EL (cell line): ENCODE results near the gene ARID5A.

Source experiments
- DNase-seq: peaks from one replicate; pipeline ENCODE4 v3.0.0-alpha.2; 2016

The ARID5A gene

DNA sequence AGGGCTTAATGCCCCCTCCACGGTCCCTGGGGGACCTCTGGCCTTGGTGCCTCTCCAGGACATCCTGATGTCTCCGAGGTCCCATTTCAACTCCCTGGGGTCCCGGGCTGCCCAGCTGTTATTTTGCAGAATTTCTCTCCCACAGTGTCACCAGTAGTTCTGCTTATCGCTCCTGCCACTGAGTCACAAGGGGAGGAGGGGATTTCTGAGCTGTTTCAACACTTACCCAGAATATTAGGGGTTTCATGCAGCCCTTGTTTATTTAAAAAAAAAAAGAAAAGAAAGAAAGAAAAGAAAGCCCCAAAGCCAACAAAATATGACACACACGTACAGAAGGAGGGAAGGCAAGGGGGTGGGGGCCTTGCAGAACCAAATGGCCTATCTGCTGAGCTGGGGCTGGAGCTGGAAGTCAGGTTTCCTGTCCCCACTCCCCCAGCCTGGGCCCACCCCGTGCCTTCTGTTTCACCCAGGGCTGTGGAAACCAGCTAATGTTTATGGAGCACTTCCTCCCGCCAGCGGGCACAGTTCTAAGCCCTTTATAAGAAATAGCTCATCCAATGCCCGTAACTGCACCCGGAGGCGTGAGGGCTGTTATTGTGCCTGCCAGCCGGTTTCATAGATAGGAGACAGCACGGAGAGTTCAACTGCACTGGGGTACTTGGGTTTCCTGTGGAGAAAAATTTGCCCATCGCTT lies 8.4 kb upstream of the ARID5A start:
- peak; percentile 14 for DNase-seq

DNA sequence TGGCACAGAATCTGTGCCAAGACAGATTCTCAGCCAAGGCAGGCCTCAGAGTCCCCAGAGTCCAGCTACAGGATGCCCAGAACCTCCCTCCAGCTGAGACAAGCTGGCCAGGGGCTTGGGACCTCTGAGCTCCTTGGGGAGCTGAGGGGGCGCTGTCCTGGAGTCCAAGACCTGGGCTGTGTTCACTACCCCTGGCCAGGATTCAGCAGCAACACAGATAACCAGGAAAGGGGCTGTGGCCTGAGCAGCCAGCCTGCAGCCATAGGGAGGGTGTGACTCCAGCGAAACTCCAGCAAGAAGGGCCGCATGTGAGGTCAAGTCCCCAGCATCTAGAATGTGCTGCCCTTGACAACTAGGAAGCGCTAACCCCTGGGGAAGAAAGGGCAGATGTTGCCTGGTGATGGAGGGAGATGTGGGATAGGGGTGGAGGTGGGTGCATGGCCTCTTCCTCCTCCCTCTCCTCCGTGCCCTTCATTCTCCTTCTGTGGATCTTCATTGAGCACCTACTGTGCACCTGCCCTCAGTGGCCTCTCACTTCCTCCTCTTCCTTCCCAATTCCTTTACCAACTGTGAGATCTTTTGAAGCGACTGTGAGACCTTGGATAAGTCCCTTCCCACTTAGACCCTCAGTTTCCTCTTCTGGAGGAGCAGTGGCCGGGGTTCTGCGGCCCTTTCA lies 7.7 kb upstream of the ARID5A start:
- no peak for DNase-seq

DNA sequence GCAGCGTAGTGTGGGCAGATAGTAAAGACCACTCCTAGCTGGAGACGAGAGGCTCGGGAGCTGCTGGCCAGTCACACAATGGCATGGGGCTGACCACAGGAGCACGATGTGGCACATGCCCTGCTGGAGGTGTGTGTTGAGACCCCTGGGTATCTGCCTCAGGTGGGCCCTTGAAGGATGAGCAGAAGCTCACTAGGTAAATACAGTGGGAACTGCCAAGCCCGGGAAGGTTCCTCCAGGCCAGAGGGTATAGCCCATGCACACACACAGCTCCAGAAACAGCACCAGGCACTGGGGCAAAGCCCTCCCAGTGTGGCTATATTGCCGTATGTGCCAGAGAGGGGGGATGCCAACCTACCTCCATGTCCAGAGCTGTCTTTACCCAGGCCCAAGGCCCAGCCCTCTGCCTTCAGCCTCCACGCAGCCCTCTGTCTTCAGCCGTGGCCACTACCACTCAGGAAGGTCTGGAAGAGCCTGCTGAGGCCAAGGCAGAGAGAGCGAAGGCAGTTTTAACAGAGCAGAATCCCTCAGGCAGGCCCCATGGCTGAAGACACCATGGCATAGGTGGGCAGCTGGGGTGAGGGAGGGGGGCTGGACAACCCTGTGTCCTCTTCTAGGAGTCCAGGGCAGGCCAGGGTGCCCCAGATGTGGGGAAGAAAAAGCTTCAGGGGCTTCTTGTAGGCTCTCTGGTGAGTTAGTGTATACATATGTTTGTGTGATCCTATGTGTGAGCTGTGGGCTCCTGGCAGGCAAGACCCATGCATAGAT lies 7.0 kb upstream of the ARID5A start:
- DNase-seq, result no peak

DNA sequence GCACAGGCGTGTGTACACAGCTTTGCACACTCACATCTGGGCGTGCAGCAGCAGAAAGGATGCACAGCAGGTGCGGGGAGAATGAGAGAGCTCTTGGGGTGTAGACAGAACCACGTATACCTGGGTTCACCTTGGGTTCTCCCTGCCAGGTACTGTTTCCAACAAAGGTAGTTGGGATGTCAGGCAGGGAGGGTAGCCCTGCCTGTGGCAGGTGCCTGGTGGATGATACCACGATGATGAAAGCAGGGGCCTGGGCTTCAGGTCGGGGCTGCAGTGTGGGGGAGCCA lies 6.5 kb upstream of the ARID5A start:
- DNase-seq, result no peak

DNA sequence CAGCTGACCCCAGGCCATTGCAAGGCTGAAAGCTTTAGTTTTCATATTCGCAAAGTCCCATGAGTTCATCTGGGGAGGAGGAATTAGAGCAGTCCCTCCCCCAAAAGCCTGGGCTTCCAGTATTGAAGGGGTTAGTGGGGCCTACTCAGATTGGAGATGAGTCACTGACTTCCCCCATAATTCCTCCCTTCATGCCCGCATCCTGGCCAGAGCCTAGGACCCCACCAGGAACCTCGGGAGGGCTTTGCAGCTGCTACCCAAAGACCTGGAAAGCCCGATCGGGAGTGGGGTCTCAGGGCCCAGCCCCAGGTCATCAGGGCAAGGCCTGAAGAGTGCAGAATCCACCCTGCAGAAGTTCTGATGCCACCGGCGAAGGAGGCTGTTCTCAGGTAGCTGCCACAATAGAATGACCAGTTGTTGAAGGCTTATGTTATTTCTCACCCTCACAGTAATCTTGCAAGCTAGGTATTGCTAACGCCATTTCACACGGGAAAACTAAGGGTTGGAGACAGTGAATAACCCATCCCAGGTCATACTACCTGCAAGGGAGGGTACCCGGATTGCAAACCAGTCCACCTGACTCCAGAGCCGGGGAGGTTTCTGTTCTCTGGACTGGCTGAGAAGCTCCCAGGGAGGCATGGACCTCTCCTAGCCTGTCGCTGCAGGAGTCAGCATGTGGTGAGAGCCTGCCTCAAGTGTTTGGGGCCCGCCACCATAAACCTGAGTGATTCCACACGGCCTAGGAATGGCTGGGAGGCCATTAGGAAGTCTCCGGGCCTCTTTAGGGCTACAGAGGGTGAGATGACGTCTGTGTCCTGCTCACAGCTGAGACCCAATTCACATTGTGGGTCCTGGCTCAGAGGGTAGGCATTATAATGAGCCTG lies 5.8 kb upstream of the ARID5A start:
- DNase-seq, result peak; percentile 31

DNA sequence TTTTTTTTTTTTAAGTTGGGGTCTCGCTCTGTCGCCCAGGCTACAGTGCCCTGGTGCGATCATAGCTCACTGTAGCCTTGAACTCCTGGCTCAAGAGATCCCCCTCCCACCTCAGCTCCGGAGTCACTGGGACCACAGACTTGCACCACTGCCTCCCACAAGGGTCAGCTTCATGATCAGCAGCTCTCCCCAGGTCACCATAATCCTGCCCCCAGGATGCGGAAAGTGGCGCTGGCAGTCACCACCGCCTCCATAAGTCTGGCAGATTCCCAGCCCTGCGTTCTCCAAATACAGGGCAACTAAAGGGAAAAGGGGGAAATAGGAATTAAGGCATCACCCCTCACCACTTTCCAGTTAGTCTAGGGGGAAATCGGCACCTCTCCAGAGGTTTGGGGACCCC lies 5.2 kb upstream of the ARID5A start:
- DNase-seq, result no peak

DNA sequence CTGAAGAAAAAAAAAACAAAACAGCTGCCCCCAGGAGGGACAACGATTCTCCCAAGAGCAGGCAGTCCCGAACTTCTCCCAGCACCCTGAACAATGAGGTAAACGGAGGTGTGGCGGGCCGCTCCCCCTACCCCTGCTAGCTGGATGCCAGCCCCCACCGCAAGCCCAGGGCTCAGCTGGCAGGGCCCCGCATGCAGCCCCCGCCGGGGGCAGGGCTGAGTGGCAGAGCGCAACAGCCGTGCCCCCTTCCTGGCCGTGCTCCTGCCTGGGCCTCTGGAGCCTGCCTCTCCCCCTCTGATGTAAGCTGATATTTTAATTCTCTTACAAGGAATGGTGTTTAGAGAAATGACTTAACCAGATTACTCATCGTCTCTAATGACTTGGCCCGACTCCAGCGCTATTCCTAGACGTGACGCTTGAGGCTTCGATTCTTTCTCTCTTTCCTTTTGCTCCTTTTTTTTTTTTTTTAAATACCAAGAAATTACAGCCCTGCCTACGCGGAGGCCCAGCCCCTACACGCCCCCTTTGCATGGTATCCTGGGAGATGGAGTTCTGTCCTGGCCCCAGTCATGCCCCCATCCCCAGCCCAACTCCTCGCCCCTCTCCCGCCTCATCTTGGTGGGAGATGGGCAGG lies 4.6 kb upstream of the ARID5A start:
- DNase-seq, result peak; percentile 99

DNA sequence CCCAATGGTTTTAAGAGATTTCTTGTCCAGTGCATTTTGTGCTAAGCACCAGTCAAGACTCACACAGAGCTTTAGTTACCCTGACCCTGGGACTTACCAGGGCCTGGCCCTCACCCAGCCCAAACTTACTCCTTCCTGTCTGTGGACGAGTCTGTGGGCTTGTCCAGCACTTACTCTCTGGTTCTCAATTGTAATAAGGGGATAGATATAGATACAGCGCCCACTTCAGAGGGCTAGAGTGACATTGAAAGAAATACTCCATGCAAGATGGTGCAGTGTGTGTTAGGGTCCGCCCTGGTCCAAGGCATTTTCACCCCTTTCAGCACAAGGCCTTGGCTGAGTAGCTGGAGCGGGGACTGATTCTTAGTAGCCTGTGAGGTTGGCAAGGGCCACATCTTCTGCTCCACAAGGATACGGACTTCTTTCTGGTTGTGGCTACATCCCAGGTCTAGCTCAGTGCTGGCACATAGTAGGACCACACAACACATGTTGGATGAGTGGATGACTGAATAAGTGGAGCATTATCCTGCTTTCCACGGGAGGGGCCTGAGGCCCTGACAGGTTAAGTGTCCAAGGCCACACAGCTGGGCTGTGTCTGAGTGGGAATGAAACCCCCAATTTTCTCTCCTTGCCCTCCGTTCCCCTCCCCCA lies 3.8 kb upstream of the ARID5A start:
- no peak for DNase-seq

DNA sequence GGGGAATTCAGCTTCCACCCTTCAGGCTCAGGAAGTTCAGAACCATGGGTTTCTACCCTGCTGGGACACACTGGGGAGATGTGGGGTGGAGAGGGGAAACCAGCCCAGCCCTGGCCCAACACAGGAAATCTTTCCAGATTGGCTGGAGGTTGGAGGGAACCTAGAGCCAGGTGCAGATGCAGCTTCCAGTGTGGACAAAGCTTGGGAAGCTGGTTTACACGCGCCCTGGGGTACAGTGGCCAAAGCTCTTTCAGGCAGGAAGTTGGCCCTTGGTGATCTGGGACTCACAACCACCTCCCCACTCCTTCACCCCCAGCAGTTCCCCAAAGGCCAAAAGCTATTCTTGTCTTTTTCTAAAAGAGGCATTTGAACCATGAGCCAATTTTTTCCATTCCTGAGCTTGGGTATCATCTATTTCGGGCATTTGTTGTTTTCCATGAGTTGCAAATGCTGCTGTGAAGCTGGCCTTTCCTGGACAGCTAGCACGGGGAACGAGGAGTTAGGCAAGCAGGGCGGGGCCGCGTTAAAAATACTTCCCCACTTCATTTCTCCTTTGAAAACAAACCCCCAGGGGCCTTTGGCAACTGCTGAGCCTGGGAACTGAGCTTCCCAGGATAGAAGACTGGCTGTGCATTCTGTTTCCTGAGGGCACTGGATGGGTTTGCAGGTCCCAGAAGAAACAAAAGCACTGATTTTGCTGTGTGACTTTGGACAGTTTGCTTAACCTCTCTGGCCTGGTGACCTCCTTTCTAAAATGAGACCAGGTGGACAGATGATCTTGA lies 3.1 kb upstream of the ARID5A start:
- peak; percentile 61 for DNase-seq

DNA sequence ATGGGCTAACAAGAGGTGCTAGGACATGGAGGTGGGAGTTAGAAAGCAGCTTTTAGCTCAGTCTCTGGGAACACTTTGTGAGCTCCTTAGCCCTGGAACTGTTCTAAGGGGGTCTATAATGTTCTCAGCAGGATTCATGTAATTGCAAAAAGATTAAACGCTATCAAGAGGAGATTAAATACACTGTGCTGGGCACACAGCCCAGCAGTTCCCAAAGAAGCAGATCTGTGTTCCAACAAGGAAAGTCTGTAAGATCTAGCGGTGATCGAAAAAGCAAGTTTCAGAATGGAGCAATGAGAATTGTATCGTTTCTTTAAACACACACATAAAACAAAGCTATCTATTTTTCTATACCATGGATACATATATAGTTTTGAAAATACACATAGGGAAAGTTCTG lies 2.4 kb upstream of the ARID5A start:
- DNase-seq, result no peak

DNA sequence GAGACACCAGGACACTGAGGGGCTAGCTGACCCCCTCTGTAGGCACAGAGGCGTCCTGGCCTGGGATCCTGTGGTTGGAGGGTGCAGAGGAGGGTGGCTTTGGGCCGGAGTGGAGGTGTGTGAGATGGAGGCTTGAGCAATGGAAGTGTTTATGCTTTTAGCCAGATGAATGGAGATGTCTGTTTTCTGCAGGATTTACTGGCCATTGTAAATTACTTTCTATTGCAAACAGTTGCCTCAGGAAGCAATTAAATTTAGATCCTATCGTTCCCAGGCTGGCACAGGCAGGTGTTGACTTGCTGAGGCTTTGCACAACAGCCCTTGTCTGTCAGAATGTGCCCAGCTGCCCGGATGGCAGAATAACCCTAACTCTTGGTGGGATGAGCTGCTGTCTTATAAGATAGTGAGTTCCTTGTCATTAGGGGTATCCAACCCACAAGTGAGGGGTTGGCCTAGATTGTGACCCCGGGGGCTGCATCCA lies 1.8 kb upstream of the ARID5A start:
- no peak for DNase-seq

DNA sequence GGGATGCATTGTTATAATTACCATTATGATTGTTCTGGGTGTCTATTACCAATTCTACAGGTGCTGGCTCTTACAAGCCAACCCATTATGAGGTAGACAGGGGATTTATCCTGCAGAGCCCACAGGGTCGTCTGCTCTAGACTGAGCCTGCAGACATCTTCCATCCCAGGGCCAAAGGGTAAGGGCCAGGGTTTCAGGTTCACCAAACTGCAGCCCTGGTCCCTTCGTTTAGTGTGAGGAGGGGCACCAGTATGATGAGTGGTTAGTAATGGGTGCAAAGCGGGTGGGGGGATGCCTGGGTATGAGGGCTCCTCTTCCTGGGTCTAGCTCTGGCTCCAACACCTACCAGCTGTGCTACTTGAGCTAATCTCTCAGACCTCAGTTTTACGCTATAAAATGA lies 1.2 kb upstream of the ARID5A start:
- DNase-seq, result no peak

DNA sequence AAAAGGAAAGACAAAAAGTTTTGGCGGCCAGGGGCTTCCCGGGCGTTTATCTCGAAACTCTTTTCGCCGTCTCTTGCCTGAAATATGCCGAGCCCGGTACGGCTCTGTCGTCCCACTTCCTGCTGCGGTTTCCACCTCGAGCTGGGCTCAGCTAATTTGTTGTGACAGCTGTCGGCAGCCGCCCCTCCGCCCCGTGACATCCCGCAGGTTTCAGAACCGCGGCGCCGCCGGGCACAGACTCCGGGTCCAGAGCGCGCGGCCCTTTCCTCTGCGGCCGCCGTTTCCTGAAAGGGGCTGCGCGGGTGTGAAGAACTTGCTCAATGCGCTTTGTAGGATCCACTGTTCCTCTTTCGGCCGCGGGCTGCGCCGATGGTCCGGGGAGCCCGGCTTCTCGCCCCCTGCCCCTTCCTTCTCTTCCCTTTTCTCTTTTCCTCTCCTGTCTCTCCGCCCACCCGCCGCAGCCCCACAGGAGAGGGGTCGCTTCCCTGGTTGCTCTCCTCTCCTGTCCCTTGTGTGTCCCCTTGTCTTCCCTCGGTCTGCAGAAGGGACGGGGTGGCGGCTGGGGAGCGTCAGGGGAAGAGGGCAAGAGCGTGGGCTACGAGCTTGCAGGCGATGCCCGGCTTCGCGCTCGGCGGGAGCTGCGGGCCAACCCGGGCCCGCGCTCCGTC lies 648 bp downstream of the ARID5A start:
- DNase-seq, result peak; percentile 79

DNA sequence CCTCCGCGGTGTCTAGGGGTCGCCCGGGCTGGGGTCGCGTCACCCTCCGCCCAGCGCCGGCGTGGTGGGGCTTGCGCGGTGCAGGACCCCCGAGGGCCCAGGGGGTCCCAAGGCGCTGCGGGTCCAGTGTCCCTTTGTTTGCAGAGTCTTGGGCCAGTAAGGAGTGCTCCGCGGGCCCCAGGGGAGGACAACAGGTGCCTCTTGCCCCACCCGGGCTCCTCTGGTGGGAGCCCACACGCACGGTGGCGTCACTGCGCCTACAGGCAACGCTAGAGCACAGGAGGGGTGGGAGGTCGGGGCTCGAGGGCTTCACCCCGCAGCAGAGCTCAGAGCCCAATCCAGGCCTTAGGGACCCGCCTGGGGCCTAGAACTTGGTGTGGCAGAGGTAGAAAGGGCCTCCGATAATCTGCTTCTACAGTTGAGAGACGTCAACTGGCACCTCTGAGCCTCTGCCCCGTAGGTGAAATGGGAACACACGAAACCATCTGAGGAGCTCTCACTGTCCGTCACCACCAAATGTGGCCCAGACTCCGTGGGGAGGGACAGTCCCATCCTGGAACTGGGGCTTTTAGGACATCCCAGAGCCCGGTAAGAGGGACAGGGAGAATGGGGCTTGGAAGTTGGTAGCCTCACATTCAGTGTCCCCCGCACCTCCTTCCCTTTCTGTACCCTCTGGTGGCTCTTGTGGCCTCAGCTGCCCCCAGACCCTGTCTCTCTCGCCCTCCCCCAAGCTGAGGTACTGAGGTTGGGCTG lies 1.4 kb downstream of the ARID5A start:
- DNase-seq, result no peak

DNA sequence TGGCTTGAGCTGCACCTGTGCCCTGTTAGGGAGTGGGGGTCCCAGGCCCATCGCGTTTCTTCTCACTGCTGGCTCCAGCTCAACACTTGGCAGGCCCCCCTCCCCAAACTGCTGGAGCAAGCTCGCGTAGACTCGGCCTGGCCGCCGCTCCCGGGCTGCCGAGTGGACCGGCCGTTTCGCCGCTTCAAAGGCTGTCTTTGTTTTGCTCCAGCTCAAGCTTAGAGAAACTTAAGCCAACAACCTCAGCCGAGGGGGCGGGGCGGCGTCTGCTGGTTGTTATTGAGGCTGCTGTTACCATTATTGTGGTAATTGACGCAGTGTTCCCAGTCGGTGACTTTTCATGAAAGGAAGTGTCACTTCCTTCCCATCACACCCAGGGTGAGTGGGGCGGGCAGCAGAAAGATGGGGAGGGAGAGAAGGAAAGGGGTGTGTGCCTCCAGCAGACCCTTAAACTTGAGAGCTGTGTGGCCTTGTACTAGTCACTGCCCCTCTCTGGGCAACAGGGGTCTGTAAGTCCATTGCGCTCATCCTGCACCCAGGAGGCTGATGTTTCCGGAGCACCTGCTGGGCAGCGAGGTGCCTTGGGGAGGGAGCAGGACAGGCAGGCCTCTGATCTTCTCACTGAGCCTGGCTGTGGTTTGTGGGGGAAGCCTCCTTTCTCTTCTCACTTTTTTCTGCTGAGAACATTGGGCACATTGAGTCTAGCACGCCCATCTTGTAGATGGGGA lies 2.1 kb downstream of the ARID5A start:
- DNase-seq, result no peak

DNA sequence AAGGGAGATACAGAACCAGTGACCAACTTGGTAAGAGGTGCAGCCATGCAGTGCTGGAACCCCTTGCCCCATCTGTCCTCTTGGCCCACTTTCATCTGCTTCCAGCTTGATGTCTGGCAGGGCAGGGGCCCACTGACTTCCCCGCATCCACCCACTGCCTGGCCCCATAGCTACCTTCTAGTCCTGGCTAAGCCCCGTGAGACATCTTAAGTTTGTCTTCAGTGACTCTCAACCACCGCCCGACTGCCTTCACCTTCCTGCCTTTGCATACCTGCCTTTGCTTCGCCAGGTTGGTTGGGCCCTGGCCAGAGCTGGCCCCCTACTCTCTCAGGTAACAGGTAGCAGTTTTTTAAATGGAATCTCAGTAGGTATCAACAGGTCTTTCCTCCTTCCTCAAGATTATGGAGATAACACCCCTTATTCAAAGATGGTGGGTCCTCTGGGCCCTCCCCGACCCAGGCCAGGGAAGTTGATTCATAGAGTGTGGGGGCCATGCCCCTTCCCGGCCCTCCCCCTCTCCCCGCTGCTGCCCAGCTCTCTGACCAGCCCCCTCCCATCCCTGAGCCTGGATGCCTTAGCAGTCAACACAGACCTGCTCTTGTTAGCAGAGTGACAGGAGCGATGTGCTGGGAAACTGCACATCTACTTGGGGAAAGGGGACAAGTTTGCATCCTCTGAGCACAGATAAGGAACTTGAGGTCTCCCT lies 2.8 kb downstream of the ARID5A start:
- no peak for DNase-seq

DNA sequence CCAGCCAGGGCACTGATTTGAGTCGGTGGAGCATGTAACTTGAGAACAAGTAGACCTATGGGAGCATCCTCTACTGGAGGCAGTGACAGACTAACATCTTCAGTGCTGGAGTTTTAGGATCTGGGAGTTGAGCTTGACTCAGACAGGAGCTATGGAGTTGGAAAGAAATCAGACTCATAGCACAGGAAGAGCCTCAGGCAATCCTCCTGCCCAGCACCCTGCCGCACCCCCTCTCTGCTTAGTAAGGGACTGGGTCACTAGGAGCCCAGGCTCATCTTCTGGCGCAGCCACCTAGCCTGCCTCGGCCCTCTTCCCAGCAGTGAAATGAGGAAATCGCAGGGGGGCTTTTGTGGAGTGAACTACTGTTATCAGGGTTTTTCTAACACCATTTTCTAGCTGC lies 3.6 kb downstream of the ARID5A start:
- DNase-seq, result peak; percentile 93

DNA sequence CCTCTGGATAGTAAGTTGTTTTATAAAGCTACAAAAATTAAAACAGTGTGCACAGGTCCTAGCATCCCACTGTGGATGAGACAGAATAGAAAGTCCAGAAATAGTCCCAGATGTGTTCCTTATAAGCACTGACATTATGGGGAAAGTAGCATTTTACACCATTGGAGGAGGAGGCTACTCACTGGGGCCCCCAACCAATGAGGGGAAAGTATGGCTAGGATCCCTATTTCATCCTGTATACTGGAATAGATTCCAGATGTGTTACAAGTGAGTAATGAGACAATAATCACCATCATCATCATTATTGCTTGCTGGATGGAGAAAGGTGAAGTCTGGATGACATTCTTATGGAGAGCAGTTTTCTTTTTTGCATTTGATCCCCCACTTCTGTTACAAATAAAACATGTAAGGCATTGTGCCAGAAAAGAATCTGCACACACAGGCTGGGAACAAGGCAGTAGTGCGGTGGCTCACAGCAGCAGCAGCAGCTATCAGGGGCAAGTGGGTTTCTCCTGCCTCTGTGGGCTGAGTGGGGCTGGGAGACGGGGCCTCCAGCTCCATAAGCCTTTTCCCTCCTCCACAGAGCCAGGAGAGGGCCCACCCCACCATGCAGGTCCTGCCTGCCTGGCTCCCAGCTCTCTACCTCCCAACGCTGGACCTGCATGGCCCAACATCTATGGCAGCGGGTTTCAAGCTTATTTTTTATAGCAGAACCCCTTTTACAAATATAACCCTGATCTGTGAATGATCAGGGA lies 5.0 kb downstream of the ARID5A start:
- peak; percentile 55 for DNase-seq
